ENCODE results near the gene SV2B.
A peak's percentile ranks its signal among the peaks of the same experiment; 100 is the strongest.

Gene SV2B

DNA sequence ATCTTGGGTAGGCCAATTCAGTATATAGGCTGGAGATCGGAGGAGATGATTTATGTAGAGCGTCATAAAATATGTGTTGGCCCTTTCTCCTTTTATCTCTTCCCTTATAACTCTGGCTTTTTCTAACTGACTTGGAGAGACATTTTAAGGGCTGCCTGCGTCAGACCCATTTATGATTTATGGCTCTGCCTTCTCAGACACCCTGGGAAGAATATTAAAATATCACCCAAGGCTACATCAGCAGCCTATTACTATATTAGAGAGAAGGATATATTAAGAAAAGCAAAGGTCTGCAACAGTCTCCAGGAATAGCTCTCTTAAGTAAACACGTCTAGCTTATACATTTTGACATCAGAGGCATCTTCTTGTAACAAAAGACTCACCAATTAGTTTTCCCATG lies 179.4 kb downstream of the SV2B start:
- DNase-seq: no peak

GRCh38 chr15:91281947-91282346 lies 181.9 kb downstream of the SV2B start:
- no peak for DNase-seq

- no peak for DNase-seq
Measured at GRCh38 chr15:91282486-91282885, 182.4 kb downstream of the SV2B start.

GRCh38 chr15:91283155-91283554 lies 183.1 kb downstream of the SV2B start:
- DNase-seq: no peak

- DNase-seq: no peak
Measured at GRCh38 chr15:91284758-91285466, 184.9 kb downstream of the SV2B start.

- DNase-seq: no peak
Measured at GRCh38 chr15:91289324-91289723, 189.3 kb downstream of the SV2B start.

GRCh38 chr15:91290553-91290952 lies 190.5 kb downstream of the SV2B start:
- DNase-seq: no peak

GRCh38 chr15:91291673-91292072 lies 191.6 kb downstream of the SV2B start:
- no peak for DNase-seq

DNA sequence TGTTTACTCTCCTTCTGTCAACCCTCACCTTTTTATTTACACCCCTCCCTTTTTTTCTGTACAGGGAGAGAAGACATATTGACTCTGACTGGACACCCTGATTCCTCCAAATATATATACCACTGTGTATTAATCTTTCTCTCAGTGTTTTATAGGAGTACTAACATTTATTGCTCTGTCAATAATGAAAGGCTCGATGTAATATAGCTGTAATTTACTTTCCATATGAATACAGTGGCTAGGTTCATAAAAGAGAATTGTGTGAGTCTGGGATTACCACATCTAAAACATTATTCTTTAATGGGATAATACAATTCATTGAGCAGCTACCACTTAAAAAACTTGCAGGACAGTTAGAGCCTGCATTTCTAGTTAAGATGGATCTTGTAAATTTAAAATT lies 194.3 kb downstream of the SV2B start:
- no peak for DNase-seq

DNA sequence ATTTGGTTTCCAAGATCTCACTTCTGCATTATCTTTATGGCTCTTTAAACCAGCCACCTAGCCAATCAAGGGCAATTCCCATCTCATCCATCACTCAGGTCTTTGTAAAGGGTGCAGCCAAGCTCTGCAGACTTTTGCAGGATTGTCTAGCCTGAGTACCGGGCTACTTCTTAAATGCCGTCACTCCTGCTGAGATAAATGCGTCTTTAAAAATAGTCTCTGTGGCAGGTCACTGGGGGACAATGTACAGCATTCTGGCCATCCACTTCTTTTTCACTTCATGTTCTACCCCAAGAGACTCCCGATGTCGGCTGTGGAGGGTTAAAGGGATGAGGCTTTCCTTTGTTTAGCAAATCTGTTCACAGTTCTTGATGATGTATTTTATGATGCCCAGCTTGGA lies 194.7 kb downstream of the SV2B start:
- DNase-seq: no peak

DNA sequence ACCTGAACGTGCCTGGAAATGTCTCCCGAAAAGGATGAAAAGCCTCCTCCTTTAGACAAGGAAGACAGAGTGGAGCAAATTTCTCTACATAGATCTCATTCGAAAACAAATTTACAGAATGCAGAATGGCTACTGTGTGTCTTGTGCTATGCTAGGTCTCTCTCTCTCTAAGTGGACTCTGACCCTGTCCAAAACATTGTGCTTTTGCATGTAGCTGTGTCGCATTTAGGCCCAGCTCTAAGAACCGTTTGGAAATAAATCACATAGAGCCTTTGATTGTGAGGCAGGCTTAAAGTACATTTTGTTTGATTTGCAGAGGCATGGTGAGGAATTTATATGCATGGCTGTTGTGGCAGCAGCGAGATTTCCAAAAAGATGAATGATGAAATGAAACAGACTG lies 198.0 kb downstream of the SV2B start:
- DNase-seq: no peak

- peak; percentile 42 for DNase-seq
Measured at GRCh38 chr15:91302588-91303439, 202.8 kb downstream of the SV2B start.

GRCh38 chr15:91304210-91304609 lies 204.2 kb downstream of the SV2B start:
- no peak for DNase-seq

GRCh38 chr15:91304786-91305185 lies 204.7 kb downstream of the SV2B start:
- no peak for DNase-seq

DNA sequence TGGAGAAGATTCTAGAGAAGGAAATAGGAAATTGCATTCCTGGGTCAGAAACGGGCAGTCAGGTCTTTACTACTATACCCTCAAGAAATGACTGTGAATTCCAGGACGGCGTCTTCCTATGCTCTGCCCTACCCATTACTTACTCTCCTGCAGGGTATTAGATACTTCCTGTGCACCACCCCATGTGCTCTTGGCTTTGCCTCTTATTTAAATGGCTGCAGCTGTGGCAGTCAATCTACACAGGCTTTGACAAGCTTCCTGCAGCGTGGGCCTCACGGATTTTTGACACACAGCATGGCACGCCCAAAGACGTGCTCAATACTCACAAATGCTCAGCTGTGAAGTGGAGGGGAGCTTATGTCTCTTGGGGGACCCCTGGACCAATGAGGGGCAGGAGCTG lies 206.1 kb downstream of the SV2B start:
- no peak for DNase-seq

DNA sequence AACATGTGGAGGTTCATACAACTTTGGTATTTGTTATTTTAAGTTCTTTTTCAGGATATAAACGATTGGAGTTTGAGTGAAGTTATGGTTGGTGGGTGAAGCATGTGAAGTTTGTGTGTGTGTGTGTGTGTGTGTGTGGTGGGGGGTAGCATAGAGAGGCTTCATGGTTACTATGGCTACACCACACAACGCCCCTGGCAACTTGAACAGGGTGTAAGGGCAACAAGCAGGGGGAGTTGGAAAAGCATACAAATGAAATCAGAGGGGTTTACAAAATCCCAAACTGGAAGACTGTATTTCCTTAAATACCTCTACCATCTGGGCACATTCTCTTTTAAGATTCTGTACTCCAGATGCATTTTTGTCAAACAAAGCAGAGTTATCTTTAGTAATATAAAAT lies 207.5 kb downstream of the SV2B start:
- no peak for DNase-seq

DNA sequence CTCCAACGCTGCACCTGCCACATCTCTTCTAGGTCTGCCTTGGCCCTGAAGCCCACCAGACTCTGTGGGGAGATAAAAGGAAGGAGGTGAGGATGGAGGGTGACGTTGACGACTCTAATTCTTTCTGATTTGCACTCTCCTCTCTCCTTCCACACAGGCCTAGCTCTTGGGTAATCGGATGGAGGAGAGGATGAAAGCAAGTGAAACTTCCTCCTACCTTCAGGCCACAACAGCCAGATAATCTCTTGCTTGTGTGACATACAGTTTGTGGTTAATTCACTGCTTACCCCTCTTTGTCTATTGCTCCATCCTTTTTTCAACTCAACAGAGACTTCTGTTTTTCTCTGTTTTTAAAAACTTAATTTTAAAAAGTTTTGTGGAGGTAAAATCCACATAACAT lies 208.1 kb downstream of the SV2B start:
- DNase-seq: no peak

DNA sequence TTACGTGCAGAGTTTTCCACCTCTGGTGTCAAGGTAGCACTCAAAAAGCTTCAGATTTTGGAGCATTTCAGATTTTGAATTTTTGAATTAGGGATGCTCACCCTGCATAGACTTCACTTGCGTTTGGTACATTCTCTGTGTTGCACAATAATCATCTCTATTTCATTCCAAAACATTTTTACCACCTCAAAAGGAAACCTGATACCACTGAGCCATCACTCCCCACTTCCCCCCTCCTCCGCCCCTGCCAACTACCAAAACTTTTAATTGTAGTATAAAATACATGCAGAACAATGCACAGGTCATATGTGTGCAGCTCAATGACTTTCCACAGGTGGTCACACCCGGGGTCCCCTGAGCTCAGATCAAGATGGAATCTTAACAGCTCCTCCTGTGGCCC lies 208.8 kb downstream of the SV2B start:
- no peak for DNase-seq

- no peak for DNase-seq
Measured at GRCh38 chr15:91311986-91312385, 211.9 kb downstream of the SV2B start.

DNA sequence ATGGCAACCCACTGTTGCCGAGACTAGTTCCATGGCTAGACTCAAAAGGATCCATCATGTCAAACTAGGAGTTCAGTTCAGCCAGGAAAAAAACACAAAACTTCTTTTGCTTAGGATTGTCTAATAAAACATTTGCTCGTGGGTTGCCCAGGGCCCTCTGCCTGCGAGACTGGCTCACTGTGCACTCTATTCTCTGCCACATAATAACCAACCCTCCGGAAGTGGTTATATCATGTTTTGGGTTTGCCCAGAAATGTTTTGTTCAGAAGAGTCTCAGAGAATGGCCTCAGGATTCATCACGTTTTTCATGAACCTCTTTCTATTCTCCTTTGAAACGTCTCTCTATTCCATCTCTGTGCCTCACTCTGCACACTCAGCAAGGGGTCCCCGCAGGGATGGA lies 216.1 kb downstream of the SV2B start:
- no peak for DNase-seq

- no peak for DNase-seq
Measured at GRCh38 chr15:91318516-91318915, 218.5 kb downstream of the SV2B start.

GRCh38 chr15:91318931-91319330 lies 218.9 kb downstream of the SV2B start:
- DNase-seq: no peak

DNA sequence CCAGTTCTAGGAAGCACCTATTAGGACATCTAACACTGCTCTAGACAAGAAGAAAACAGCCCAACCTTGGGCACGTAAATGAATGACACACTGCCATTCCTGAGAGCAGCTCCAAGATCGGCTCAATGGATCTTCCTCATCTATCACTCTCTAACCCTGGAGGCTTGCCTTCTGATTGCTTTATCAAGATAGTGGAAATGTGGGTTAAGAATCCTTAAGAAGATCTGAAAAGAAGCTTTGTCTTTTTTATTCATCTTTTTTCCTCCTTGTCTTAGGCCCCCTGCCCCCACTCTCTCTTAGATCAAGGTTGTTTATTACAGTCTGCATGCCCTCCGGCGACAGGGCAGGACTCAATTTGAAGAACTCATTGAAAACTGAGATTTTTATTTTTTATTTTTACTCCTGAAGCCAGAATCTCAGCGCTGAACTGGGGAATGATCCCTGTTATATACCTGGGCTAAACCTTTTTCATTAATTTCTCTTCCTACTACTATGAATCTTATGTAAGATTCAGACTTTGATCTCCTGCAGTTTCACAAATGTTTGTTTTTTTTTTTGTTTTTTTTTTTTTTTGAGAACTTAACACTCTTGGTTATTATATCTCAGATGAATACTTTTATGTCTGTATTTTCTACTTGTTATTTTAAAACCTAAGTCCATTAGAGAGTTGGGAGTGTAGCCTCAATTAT lies 219.5 kb downstream of the SV2B start:
- DNase-seq: no peak

DNA sequence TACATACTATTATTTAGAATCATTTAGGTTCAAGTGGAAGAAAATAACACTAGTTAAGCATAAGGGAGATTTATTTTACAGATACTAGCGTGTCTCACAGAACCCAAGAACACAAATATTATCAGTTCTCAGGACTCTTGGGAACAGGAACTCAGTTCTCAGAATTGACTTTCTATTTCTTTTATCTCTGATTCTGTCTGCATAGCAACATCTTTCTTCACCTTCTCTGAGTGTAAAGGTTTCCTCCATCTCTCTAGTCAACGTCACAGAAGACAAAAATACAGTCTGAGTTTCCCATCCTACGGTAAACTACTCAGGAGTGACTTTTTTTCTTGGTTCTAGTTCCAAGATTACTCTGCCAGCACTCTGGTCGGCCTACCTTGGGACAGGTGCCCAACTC lies 220.0 kb downstream of the SV2B start:
- no peak for DNase-seq
